Neural cell (in vitro differentiated cells): ENCODE measurements around the gene GJA10. TPM values are rescaled to one million over a fixed set of nuclear protein-coding genes. Genes with fewer than 3 reads are reported as not detected.

ENCODE experiments used
- H2AFZ ChIP-seq: fragments of 200-600, 300-800 bp; sonication (generic), shearing (Covaris generic); 2 replicates; pipeline ENCODE4 v1.6.0; 2014; ENCODE audit warnings: low read depth, mild to moderate bottlenecking, antibody characterized with exemption, low read length, moderate library complexity
- H3F3A ChIP-seq: fragments of 200-600 bp; shearing (Covaris generic); 2 replicates; pipeline ENCODE4 v1.6.1; 2016; ENCODE audit warnings: mild to moderate bottlenecking, moderate library complexity, mixed read lengths, antibody characterized with exemption, low read length; ENCODE audit not compliant: insufficient read depth, poor library complexity, severe bottlenecking
- H3K27ac ChIP-seq: fragments of 200-600, 300-800 bp; sonication (generic), shearing (Covaris generic); 2 replicates; pipeline ENCODE4 v1.5.1; 2014; ENCODE audit warnings: mild to moderate bottlenecking, low read length, moderate library complexity
- H3K27me3 ChIP-seq: fragments of 300-800, 200-600 bp; sonication (generic), shearing (Covaris generic); 2 replicates; pipeline ENCODE4 v1.6.0; 2014; ENCODE audit warnings: mild to moderate bottlenecking, low read depth, low read length, moderate library complexity; ENCODE audit not compliant: insufficient read depth
- H3K36me3 ChIP-seq: fragments of 300-800, 200-600 bp; sonication (generic), shearing (Covaris generic); 2 replicates; pipeline ENCODE4 v1.5.1; 2014; ENCODE audit warnings: mild to moderate bottlenecking, antibody characterized with exemption, low read length, moderate library complexity; ENCODE audit not compliant: insufficient read depth
- H3K4me2 ChIP-seq: fragments of 300-800, 200-600 bp; sonication (generic), shearing (Covaris generic); 2 replicates; pipeline ENCODE4 v1.6.0; 2014; ENCODE audit warnings: mild to moderate bottlenecking, low read length
- H3K4me3 ChIP-seq: fragments of 300-800, 200-600 bp; sonication (generic), shearing (Covaris generic); 2 replicates; pipeline ENCODE4 v1.5.1; 2014; ENCODE audit warnings: mild to moderate bottlenecking, low read length, moderate library complexity
- H3K79me2 ChIP-seq: fragments of 200-600 bp; shearing (Covaris generic); replicated peaks from 2 replicates; pipeline ENCODE4 v1.6.0; 2014; ENCODE audit warnings: mild to moderate bottlenecking, low read length, moderate library complexity; ENCODE audit not compliant: insufficient read depth
- H3K9ac ChIP-seq: fragments of 300-800, 200-600 bp; sonication (generic), shearing (Covaris generic); 2 replicates; pipeline ENCODE4 v1.6.1; 2016; ENCODE audit warnings: mild to moderate bottlenecking, low read length, mixed read lengths
- H3K9me2 ChIP-seq: fragments of 200-600 bp; shearing (Covaris generic); 2 replicates; pipeline ENCODE4 v1.6.1; 2016; ENCODE audit warnings: mild to moderate bottlenecking, low read length, mixed read lengths; ENCODE audit not compliant: insufficient read depth
- H3K9me3 ChIP-seq: fragments of 200-600, 300-800 bp; sonication (generic), shearing (Covaris generic); 2 replicates; pipeline ENCODE4 v1.6.1; 2016; ENCODE audit warnings: mild to moderate bottlenecking, mixed run types, low read length, moderate library complexity, mixed read lengths
- H4K20me1 ChIP-seq: fragments of 200-600 bp; shearing (Covaris generic); 2 replicates; pipeline ENCODE4 v1.6.1; 2016; ENCODE audit warnings: mild to moderate bottlenecking, mixed run types; ENCODE audit not compliant: insufficient read depth
- EP300 ChIP-seq: fragments of 450-650 bp; conservative IDR thresholded peaks from 2 replicates; pipeline ENCODE4 v1.6.1; 2014; ENCODE audit warnings: antibody characterized with exemption, mild to moderate bottlenecking, moderate library complexity; ENCODE audit not compliant: poor library complexity, severe bottlenecking
- EZH2 ChIP-seq: fragments of 200-600, 300-800 bp; shearing (Covaris generic), sonication (generic); IDR thresholded peaks from 2 replicates; pipeline ENCODE4 v1.6.1; 2014; ENCODE audit warnings: antibody characterized with exemption, low read length, borderline replicate concordance, mild to moderate bottlenecking; ENCODE audit not compliant: insufficient read depth, poor library complexity, severe bottlenecking
- MXI1 ChIP-seq: fragments of 450-650 bp; conservative IDR thresholded peaks from 2 replicates; pipeline ENCODE4 v1.6.1; 2014; ENCODE audit warnings: antibody characterized with exemption, mild to moderate bottlenecking; ENCODE audit not compliant: poor library complexity, severe bottlenecking
- POLR2AphosphoS5 ChIP-seq: IDR thresholded peaks from 2 replicates; pipeline ENCODE4 v1.6.1; 2012
- RAD21 ChIP-seq: fragments of 450-650 bp; conservative IDR thresholded peaks from 2 replicates; pipeline ENCODE4 v1.6.1; 2014; ENCODE audit warnings: antibody characterized with exemption, mild to moderate bottlenecking, moderate library complexity
- SMC3 ChIP-seq: fragments of 450-650 bp; conservative IDR thresholded peaks from 2 replicates; pipeline ENCODE4 v1.6.1; 2014; ENCODE audit warnings: antibody characterized with exemption, mild to moderate bottlenecking, moderate library complexity; ENCODE audit not compliant: poor library complexity
- TAF1 ChIP-seq: IDR thresholded peaks from 2 replicates; pipeline ENCODE4 v1.6.1; 2012; ENCODE audit warnings: low read depth
- polyA plus RNA-seq: library from polyadenylated mRNA; depleted of rRNA; stranded (reverse); fragments of >200 nt; gene quantifications from 2 replicates; pipeline ENCODE4 v1.2.3, GENCODE V29; 2014
- TF ChIP-seq, protein P1 (sequence below): IDR thresholded peaks from 2 replicates; pipeline ENCODE4 v1.6.1; 2012; ENCODE audit warnings: borderline replicate concordance
- TF ChIP-seq, protein P2 (sequence below): fragments of 450-650 bp; IDR thresholded peaks from 2 replicates; pipeline ENCODE4 v1.5.1; 2014; ENCODE audit warnings: antibody characterized with exemption, mild to moderate bottlenecking, moderate library complexity; ENCODE audit not compliant: poor library complexity, severe bottlenecking

The GJA10 gene
- polyA plus RNA-seq, 1 donor from 2014 or later = not detected

DNA sequence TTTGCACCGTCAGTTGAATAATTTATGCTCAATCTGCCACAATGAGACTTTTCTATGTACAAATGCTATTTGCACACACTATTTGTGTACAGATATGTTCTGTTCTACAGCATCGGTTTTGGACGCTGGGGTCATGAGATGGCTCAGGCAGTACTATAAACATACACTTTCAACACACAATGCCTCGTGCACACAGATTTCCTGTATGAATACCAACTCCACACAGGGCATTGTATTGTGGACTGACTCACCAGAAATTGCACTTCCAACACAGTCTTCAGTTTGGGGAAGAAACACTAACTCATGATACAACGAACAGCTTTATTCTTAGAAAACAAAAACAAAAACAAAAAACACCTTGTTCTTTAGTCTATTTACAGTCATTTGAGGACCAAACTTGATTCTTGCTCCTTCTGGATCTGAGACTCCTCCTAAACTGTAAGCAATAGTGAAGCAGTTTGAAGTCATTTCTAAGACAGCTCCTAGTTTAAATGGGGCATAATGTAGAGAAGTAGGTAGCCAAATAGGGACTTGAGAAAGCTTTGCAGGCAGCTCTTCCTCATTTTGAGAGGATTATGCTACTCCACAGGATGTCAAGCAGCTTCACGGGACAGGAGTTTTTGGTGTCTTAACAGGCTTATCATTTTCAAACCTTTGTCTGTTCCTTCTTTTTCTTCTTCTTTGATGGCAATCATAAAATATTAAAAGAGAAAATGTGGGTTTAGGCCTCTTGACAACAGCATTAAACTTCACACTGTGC is 33.7 kb downstream of the GJA10 start:
- Histone ChIP-seq H3K9ac (no peak overlapping the region), H3K36me3 (no peaks in the 10 kb centered on the region), H3K4me2 (no peak overlapping the region), H3F3A (no peaks in the 10 kb centered on the region), H4K20me1 (no peaks in the 10 kb centered on the region), H2AFZ (no peak overlapping the region), H3K9me2 (no peaks in the 10 kb centered on the region), H3K27me3 (no peaks in the 10 kb centered on the region), H3K9me3 (no peaks in the 10 kb centered on the region), H3K4me3 (no peak overlapping the region), H3K79me2 (no peaks in the 10 kb centered on the region), H3K27ac (no peak overlapping the region)
- TF ChIP-seq, protein P1, sequence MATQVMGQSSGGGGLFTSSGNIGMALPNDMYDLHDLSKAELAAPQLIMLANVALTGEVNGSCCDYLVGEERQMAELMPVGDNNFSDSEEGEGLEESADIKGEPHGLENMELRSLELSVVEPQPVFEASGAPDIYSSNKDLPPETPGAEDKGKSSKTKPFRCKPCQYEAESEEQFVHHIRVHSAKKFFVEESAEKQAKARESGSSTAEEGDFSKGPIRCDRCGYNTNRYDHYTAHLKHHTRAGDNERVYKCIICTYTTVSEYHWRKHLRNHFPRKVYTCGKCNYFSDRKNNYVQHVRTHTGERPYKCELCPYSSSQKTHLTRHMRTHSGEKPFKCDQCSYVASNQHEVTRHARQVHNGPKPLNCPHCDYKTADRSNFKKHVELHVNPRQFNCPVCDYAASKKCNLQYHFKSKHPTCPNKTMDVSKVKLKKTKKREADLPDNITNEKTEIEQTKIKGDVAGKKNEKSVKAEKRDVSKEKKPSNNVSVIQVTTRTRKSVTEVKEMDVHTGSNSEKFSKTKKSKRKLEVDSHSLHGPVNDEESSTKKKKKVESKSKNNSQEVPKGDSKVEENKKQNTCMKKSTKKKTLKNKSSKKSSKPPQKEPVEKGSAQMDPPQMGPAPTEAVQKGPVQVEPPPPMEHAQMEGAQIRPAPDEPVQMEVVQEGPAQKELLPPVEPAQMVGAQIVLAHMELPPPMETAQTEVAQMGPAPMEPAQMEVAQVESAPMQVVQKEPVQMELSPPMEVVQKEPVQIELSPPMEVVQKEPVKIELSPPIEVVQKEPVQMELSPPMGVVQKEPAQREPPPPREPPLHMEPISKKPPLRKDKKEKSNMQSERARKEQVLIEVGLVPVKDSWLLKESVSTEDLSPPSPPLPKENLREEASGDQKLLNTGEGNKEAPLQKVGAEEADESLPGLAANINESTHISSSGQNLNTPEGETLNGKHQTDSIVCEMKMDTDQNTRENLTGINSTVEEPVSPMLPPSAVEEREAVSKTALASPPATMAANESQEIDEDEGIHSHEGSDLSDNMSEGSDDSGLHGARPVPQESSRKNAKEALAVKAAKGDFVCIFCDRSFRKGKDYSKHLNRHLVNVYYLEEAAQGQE = no peak
- TF ChIP-seq MXI1 (no peak), POLR2AphosphoS5 (no peak), EP300 (no peak), RAD21 (no peak), SMC3 (no peak), TAF1 (no peak), EZH2 (no peak)
- TF ChIP-seq, protein P2, sequence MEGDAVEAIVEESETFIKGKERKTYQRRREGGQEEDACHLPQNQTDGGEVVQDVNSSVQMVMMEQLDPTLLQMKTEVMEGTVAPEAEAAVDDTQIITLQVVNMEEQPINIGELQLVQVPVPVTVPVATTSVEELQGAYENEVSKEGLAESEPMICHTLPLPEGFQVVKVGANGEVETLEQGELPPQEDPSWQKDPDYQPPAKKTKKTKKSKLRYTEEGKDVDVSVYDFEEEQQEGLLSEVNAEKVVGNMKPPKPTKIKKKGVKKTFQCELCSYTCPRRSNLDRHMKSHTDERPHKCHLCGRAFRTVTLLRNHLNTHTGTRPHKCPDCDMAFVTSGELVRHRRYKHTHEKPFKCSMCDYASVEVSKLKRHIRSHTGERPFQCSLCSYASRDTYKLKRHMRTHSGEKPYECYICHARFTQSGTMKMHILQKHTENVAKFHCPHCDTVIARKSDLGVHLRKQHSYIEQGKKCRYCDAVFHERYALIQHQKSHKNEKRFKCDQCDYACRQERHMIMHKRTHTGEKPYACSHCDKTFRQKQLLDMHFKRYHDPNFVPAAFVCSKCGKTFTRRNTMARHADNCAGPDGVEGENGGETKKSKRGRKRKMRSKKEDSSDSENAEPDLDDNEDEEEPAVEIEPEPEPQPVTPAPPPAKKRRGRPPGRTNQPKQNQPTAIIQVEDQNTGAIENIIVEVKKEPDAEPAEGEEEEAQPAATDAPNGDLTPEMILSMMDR = no peak

DNA sequence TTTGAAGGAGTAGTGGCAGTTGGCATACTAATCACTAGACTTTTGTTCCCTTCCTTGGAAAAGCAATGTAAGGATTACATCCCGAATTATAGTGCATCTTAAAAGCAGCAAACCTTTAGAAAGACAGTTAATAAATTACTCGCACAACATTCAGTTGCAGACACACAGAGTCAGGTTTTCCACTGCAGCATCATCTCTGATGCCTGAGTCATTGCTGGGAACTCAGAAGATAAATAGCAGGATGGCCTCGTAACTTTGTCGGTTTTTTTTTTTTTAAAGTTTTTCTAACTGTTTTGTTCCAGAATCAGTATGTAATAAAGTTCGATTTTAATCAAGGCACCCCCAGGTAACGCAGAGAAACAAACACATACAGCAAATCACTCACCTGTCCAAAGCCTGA is 34.3 kb downstream of the GJA10 start:
- Histone ChIP-seq H3K79me2 (no peaks in the 10 kb centered on the region), H3K36me3 (no peaks in the 10 kb centered on the region), H3K27ac (no peak overlapping the region), H3K9me2 (no peaks in the 10 kb centered on the region), H3K9ac (no peak overlapping the region), H4K20me1 (no peaks in the 10 kb centered on the region), H3K9me3 (no peaks in the 10 kb centered on the region), H3K4me3 (no peak overlapping the region), H3K27me3 (no peaks in the 10 kb centered on the region), H3K4me2 (no peak overlapping the region), H2AFZ (no peak overlapping the region), H3F3A (no peaks in the 10 kb centered on the region)
- TF ChIP-seq, protein P1 = no peak
- TF ChIP-seq, protein P2 = no peak
- TF ChIP-seq MXI1 (no peak), EP300 (no peak), TAF1 (no peak), RAD21 (no peak)
